Measurements from ENCODE around the gene RAB31. TPM values are rescaled to one million over a fixed set of nuclear protein-coding genes. Genes with fewer than 3 reads are reported as not detected.

The RAB31 gene
- total and polyA plus RNA-seq, 2 of the 13 experiments (the other 11 are each of a cell fraction or from before 2014, with no cell fraction given): 1.1 to 1.7 TPM

DNA sequence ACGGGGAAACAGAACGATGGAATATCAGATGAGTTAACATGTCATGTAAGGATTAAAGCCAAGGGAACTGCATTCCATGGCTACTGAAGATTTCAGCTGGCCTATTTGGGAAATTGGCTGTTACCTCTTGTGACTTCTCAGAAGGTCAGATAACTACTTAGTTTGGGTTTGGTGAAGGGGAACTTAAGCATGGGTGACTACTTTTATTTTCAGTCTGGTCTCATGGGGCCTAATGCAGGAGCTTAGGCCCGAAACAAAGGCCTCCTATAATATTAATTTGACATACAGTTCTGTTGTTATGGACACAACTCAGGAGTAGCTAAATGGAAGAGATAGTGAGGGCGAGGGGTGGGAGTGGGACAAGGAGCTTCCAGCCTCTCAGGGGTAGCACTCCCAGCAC, 133.7 kb downstream of the RAB31 start:
- Histone ChIP-seq H3K27me3 (ENCODE audit: control insufficient read depth in 1 of 2, insufficient read depth in 2 of 2, low read length in 2 of 2) (peaks cover 0 to 5% of the 10 kb centered on the region in 2 experiments; a peak in 3 of 5 replicates), H3K4me1 (ENCODE audit: insufficient read depth, low read length) (no peaks in the 10 kb centered on the region), H4K20me1 (ENCODE audit: insufficient read depth, low read length) (no peaks in the 10 kb centered on the region), H2AFZ (ENCODE audit: low read length) (no peak overlapping the region), H3K9me3 (ENCODE audit: low read length) (no peaks in the 10 kb centered on the region), H3K36me3 (replicated peaks in 1 of 2; ENCODE audit: control insufficient read depth in 1 of 2, insufficient read depth in 2 of 2, low read length in 2 of 2) (no peaks in the 10 kb centered on the region), H3K9ac (ENCODE audit: insufficient read depth, low read depth, low read length) (no peak overlapping the region), H3K27ac (ENCODE audit: extremely low read length, insufficient read depth, low read length) (no peak overlapping the region), H3K4me3 (replicated peaks in 1 of 3; ENCODE audit: insufficient read depth in 1 of 3, low read depth in 2 of 3, low read length in 3 of 3) (no peak overlapping the region), H3K79me2 (ENCODE audit: insufficient read depth, low read length) (no peaks in the 10 kb centered on the region), H3K4me2 (ENCODE audit: low read depth, low read length) (no peak overlapping the region)
- FAIRE-seq (no peak), ATAC-seq (no peak), DNase-seq (ENCODE audit: low spot score) (no peak)
- in situ Hi-C loops (cut with HindIII; ENCODE audit: extremely low pct_ligation_motif_present, low pct_unique_long_range_greater_than_20kb): no loop called here
- intact Hi-C loops (cut with micrococcal nuclease; ENCODE audit: unreplicated experiment): no loop called here
- POLR2A ChIA-PET: no interaction called here
- no TSS peak for BruUV-seq (replicated peaks)
- TF ChIP-seq ZMYM2 (CRISPR knock-in tag; IDR thresholded peaks at IDR 0.05): no peak
- no peak for TF ChIP-seq ZNF510 (CRISPR knock-in tag; IDR thresholded peaks at IDR 0.05; ENCODE audit: low read depth)
- TF ChIP-seq ZSCAN21 (CRISPR knock-in tag; IDR thresholded peaks at IDR 0.05; ENCODE audit: borderline replicate concordance): no peak
- no peak for TF ChIP-seq ZNF136 (CRISPR knock-in tag; IDR thresholded peaks at IDR 0.05; ENCODE audit: low read depth)
- TF ChIP-seq ZBTB7A (CRISPR knock-in tag; IDR thresholded peaks at IDR 0.05): no peak
- no peak for TF ChIP-seq KDM2A (CRISPR knock-in tag; IDR thresholded peaks at IDR 0.05; ENCODE audit: borderline replicate concordance, low read depth)
- TF ChIP-seq, protein P1, sequence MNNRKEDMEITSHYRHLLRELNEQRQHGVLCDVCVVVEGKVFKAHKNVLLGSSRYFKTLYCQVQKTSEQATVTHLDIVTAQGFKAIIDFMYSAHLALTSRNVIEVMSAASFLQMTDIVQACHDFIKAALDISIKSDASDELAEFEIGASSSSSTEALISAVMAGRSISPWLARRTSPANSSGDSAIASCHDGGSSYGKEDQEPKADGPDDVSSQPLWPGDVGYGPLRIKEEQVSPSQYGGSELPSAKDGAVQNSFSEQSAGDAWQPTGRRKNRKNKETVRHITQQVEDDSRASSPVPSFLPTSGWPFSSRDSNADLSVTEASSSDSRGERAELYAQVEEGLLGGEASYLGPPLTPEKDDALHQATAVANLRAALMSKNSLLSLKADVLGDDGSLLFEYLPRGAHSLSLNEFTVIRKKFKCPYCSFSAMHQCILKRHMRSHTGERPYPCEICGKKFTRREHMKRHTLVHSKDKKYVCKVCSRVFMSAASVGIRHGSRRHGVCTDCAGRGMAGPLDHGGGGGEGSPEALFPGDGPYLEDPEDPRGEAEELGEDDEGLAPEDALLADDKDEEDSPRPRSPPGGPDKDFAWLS (CRISPR knock-in tag; IDR thresholded peaks at IDR 0.05; ENCODE audit: borderline replicate concordance): no peak
- TF ChIP-seq, protein P2, sequence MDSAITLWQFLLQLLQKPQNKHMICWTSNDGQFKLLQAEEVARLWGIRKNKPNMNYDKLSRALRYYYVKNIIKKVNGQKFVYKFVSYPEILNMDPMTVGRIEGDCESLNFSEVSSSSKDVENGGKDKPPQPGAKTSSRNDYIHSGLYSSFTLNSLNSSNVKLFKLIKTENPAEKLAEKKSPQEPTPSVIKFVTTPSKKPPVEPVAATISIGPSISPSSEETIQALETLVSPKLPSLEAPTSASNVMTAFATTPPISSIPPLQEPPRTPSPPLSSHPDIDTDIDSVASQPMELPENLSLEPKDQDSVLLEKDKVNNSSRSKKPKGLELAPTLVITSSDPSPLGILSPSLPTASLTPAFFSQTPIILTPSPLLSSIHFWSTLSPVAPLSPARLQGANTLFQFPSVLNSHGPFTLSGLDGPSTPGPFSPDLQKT (CRISPR knock-in tag; IDR thresholded peaks at IDR 0.05; ENCODE audit: borderline replicate concordance): no peak
- no peak for TF ChIP-seq ZNF501 (CRISPR knock-in tag; IDR thresholded peaks at IDR 0.05)
- TF ChIP-seq, protein P3, sequence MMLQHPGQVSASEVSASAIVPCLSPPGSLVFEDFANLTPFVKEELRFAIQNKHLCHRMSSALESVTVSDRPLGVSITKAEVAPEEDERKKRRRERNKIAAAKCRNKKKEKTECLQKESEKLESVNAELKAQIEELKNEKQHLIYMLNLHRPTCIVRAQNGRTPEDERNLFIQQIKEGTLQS (CRISPR knock-in tag; IDR thresholded peaks at IDR 0.05): no peak
- no peak for TF ChIP-seq MIER3 (CRISPR knock-in tag; IDR thresholded peaks at IDR 0.05; ENCODE audit: borderline replicate concordance)
- TF ChIP-seq JDP2 (CRISPR knock-in tag; IDR thresholded peaks at IDR 0.05; ENCODE audit: borderline replicate concordance): no peak
- TF ChIP-seq, protein P4, sequence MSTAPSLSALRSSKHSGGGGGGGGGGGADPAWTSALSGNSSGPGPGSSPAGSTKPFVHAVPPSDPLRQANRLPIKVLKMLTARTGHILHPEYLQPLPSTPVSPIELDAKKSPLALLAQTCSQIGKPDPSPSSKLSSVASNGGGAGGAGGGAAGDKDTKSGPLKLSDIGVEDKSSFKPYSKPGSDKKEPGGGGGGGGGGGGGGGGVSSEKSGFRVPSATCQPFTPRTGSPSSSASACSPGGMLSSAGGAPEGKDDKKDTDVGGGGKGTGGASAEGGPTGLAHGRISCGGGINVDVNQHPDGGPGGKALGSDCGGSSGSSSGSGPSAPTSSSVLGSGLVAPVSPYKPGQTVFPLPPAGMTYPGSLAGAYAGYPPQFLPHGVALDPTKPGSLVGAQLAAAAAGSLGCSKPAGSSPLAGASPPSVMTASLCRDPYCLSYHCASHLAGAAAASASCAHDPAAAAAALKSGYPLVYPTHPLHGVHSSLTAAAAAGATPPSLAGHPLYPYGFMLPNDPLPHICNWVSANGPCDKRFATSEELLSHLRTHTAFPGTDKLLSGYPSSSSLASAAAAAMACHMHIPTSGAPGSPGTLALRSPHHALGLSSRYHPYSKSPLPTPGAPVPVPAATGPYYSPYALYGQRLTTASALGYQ (CRISPR knock-in tag; IDR thresholded peaks at IDR 0.05): no peak
- TF ChIP-seq ZNF746 (CRISPR knock-in tag; IDR thresholded peaks at IDR 0.05): no peak
- TF ChIP-seq, protein P5, sequence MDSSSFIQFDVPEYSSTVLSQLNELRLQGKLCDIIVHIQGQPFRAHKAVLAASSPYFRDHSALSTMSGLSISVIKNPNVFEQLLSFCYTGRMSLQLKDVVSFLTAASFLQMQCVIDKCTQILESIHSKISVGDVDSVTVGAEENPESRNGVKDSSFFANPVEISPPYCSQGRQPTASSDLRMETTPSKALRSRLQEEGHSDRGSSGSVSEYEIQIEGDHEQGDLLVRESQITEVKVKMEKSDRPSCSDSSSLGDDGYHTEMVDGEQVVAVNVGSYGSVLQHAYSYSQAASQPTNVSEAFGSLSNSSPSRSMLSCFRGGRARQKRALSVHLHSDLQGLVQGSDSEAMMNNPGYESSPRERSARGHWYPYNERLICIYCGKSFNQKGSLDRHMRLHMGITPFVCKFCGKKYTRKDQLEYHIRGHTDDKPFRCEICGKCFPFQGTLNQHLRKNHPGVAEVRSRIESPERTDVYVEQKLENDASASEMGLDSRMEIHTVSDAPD (CRISPR knock-in tag; IDR thresholded peaks at IDR 0.05): no peak
- CTCF ChIA-PET (ENCODE audit: low intra/inter-chr PET ratio, low total read pairs): no interaction called here
- 72% methylated on average over 4 of the region's 4 CpGs for WGBS (ENCODE audit: low lambda C conversion rate)
